Stimulated activated CD4-positive, alpha-beta T cell treated with anti-CD3 and anti-CD28 coated beads, Interleukin-1b, Interleukin-23, amount 100 ng/mL, for 24 hours (primary cell): Measurements from ENCODE around the gene TMPRSS4.

Source experiments
- DNase-seq, 4 experiments: peaks; one replicate each; pipeline ENCODE4 v3.0.0-alpha.2; 2020; ENCODE audit warnings: low read depth in 4 of 4, low spot score in 1 of 4

Gene TMPRSS4

DNA sequence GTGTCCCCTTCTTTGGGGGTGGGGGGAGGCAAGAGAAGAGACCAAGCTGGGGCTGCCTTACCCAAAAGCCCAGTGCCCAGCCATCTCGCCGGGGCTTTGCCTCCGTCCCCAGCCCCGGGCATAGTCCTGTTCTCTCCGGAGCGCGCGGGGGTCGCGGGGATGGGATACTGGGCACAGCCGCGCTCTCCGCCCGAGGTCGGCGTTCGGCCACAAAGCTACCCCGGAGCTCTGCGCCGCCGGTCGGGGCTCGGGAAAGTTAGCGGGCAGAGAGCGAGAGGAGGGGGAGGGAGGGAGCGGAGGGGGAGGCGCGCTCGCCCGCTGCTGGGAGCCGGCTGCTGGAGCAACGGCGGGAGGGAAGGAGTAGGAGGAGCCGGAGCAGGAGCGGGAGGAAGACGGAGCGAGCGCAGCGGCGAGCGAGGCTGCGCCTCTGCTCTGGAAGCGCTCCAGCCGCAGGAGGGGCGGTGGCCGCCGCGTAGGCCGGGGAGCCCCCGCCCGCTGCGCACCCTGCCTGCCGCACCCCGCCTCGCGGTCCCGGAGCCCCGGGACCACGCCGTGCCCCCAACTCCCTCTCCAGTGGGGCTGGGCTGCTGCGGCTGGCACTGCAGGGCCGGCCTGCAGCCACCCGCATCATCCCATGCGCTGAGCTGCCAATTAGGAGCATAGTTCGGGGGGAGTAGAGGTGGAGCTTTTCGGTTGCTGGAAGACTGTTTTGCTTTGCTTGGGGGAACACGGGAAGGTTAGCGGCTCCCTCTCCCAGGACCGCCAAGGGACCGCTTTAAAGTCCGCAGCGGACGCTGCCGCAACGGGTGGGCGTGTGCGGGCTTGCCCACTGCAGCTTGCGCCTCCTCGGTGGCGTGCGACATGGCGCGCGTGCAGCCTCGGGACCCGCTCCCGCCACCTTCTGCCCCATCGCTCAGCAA lies 75.9 kb downstream of the TMPRSS4 start, which contains the start of gene SCN4B:
TSS of gene SCN4B (minus strand) at position 272 of the 920 bp plus-strand sequence. CDS start at position 122, 150 bp downstream.
- DNase-seq = no peak

GRCh38 chr11:118153516-118153915 lies 76.6 kb downstream of the TMPRSS4 start:
- no peak for DNase-seq

DNA sequence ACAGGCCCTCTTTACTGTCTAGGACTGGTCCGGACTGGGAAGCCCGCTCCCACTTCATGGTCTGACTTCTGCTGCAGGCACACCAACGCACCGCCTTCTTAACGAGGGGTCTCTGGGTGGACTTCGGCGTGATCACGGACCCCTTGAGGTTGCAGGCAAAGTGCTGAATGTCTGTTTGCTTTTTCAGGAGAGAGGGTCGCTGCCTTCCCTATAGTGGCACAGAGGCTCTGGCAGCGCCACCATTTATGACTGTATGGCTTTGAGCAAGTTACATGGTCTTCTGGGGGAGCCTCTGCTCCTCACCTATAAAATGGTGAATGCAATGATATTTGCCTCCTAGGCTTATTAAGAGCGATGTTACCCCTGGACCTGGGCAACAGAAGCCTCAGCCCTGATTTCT lies 77.1 kb downstream of the TMPRSS4 start:
- DNase-seq = no peak

DNA sequence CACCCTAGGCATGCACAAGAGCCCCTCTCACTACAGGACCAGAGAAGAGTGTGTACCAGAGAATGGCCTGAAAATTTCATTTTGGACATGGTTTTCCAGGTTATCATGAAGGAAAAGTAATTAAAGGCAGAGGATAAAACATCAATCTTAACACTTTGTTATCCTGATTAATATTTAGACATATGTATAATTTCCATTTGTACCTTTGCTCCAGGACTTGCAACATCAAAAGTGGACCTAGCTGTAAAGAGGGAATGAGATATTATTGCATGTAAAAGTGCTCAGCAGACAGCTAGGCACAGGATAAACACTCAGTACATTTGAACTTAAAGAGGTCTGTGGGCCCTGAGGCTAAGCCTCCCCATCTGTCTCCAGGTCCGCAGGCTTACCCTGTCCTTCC lies 77.8 kb downstream of the TMPRSS4 start:
- DNase-seq = no peak

- no peak for DNase-seq
These were observed 79.1 kb downstream of the TMPRSS4 start for GRCh38 chr11:118155776-118156530.

GRCh38 chr11:118156531-118157185 lies 79.8 kb downstream of the TMPRSS4 start:
- no peak for DNase-seq

- DNase-seq = no peak
These were observed 80.5 kb downstream of the TMPRSS4 start for GRCh38 chr11:118157186-118157895.

DNA sequence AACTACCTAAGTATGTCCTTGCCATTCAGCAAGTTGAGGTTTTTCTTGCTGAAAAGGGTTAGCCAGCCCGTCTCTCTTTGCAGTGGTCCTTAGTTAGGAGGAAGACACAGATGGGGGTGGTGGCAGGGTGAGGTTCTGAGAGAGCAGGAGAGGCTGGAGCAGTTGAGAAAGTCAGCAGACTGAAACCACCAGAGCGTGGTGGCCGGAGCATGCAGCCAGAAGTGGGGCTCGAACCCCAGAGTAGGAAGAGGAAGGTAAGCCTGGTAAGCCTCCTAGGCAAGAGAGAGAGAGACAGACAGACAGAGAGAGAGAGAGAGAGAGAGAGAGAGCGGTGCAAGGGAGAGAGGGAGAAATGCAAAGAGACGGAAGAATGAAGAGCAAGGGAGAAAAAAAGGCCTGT lies 84.9 kb downstream of the TMPRSS4 start:
- DNase-seq = no peak

- no peak for DNase-seq
These were observed 86.0 kb downstream of the TMPRSS4 start for GRCh38 chr11:118162846-118163245.

DNA sequence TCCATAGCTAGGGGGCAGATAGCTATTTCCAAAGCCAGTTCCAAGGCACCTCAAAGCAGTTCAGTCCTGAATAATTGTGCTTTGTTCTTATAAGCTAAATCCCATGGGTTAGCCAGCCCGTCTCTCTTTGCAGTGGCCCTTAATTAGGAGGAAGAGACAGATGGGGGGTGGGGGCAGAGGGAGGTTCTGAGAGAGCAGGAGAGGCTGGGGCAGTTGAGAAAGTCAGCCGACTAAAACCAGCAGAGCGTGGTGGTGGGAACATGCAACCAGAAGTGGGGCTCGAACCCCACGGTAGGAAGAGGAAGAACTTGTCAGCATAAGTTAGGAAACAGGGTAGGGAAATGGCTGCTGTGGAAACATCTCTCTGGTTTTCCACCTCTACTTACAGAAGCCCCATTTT lies 86.6 kb downstream of the TMPRSS4 start:
- DNase-seq = no peak

GRCh38 chr11:118164885-118165284 lies 88.0 kb downstream of the TMPRSS4 start:
- no peak for DNase-seq

DNA sequence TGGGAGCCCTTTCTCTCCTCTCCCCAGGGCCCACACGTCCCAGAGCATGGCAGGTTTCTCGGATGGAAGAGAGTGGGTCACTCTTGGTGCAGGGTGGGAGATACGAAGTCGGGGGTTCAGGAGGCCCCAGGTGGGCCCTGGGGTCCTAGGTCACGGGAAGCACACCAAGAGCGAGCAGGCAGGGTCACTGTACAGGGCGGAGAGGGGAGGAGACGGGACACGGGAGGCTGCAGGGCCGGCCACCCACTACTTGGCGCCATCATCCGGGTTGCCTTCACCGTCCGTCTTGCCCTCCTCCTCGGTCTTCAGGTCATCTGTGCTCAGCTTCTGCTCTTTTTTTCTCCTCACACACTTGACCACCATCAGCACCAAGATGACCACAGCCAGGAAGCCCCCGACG lies 89.8 kb downstream of the TMPRSS4 start:
- DNase-seq = no peak

DNA sequence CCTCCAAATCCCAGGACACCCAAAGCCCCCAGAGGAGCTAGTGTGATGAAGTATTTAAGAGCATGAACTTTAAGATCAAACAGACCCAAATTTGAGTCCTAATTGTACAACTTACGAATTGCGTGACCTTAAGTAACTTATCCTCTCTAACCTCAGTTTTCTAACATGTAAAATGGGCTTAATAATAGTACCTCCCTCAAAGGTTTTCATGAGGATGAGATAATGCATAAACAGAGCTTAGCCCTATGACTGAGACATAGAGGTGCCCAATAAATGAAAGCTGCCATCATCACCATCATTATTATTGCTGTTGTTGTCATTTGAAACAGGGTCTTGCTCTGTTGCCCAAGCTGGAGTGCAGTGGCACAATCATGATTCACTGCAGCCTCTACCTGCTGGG lies 90.4 kb downstream of the TMPRSS4 start:
- no peak for DNase-seq

DNA sequence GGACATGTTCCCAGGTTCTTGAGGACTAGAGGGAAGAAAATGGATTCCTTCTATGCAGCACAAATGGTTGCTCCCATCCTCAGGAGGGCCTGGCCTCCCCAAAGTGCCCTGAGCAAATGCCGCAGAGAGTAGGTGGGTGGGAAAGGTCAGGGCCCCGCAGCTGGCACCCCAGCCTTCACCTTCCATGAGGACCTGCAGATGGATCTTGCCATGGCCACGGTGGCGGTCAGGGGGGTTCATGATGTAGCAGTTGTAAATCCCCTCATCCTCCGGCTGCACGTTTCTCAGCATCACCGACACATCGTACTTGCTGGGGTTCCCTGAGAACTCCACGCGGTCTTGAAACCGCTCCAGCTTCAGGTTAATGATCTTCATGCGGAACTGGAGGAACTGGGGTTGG lies 91.0 kb downstream of the TMPRSS4 start:
- DNase-seq = no peak

- DNase-seq = no peak
These were observed 91.4 kb downstream of the TMPRSS4 start for GRCh38 chr11:118168316-118168715.

DNA sequence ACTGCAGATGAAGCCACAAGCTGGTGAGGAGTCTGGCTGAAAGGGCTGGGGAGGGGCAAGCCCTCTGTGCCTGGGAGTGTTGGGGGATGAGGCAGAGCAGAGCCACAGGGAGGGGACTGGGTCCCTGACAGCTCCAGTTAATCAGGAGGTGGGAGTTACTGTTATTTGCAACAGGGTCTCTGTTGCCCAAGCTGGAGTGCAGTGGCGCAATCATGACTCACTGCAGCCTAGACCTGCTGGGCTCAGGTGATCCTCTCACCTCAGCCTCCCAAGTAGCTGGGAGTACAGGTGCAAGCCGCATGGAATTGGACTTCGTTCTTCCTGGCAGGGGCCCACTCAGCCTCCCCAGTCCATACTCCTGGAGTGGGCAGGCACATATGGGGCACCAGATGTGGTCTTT lies 91.9 kb downstream of the TMPRSS4 start:
- no peak for DNase-seq

DNA sequence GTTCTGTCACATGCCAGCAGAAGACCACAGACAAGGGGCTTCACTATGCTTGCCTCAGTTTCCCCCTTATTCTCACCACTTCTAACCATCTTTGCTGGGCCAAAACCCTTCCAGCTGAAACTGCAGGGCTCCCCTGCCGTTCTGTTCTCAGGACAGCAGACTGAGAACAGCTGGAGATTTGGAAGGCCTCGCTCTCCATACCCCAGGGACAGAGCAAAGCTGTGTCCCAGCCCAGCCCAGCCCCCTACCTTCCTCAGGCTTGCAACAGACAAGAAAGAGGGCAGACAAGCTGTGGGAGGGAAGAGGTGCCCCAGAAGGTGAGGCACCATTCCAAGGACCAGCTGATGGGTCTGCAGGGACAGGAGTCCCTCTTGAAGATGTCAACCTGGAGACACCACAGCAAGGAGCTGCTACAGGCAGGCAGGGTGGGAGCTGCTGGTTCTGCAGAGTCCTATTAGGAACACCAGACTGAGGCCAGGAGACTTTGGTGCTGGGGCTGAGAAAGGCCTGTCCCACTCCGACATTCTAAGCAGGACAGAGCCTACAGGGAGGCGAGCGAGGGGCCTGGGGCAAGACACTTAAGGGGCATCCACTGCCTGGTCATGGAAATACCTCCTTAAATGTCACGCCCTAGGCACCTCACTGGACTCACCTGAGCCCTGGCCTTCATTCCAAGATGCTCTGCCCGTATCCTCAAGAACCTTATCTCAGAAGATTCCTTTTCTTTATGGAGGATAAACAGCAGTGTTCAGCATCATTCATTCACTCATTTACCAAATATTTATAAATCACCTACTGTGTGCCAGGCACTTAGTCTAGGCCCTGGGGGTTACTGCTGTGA lies 92.6 kb downstream of the TMPRSS4 start:
- no peak for DNase-seq

- no peak for DNase-seq
These were observed 93.4 kb downstream of the TMPRSS4 start for GRCh38 chr11:118170231-118170630.

- DNase-seq = no peak
These were observed 94.0 kb downstream of the TMPRSS4 start for GRCh38 chr11:118170882-118171268.
